Stimulated activated naive CD8-positive, alpha-beta T cell treated with anti-CD3 and anti-CD28 coated beads, Interleukin-15, Interleukin-2, amounts not matched to agents 100 U/mL and 50 U/mL, for 24 hours (primary cell): Measurements from ENCODE around the gene PDZD2.

Experiments used
- ATAC-seq: fragments of 150-1000 bp; cut with Tn5 transposase; one replicate; pipeline ENCODE4 v1.10.0; 2021
- DNase-seq: peaks from one replicate; pipeline ENCODE4 v3.0.0; 2021

The PDZD2 gene

GRCh38 chr5:31638345-31638744, 586 bp upstream of the PDZD2 start:
- DNase-seq: no peak
- ATAC-seq: no peak

- ATAC-seq: no peak
- DNase-seq: no peak
These were observed 815 bp downstream of the PDZD2 start for GRCh38 chr5:31639481-31640411.

- DNase-seq (no peak), ATAC-seq (no peak)
These were observed 1.6 kb downstream of the PDZD2 start for GRCh38 chr5:31640573-31640972.

GRCh38 chr5:31641059-31641458, 2.1 kb downstream of the PDZD2 start:
- DNase-seq: no peak
- ATAC-seq: no peak

GRCh38 chr5:31641575-31641974, 2.6 kb downstream of the PDZD2 start:
- no peak for DNase-seq
- ATAC-seq: no peak

GRCh38 chr5:31645420-31646081, 6.6 kb downstream of the PDZD2 start:
- no peak for DNase-seq
- no peak for ATAC-seq

GRCh38 chr5:31648326-31648725, 9.4 kb downstream of the PDZD2 start:
- ATAC-seq (no peak), DNase-seq (no peak)

GRCh38 chr5:31651241-31651640, 12.3 kb downstream of the PDZD2 start:
- ATAC-seq: no peak
- DNase-seq: no peak

GRCh38 chr5:31655491-31655890, 16.6 kb downstream of the PDZD2 start:
- DNase-seq (no peak), ATAC-seq (no peak)

- ATAC-seq: no peak
- no peak for DNase-seq
These were observed 17.9 kb downstream of the PDZD2 start for GRCh38 chr5:31656806-31657205.

- DNase-seq (no peak), ATAC-seq (no peak)
These were observed 18.5 kb downstream of the PDZD2 start for GRCh38 chr5:31657315-31657979.

GRCh38 chr5:31661257-31661656, 22.3 kb downstream of the PDZD2 start:
- ATAC-seq: no peak
- DNase-seq: no peak

- DNase-seq: no peak
- no peak for ATAC-seq
These were observed 24.6 kb downstream of the PDZD2 start for GRCh38 chr5:31663519-31663918.

GRCh38 chr5:31664566-31664965, 25.6 kb downstream of the PDZD2 start:
- no peak for ATAC-seq
- no peak for DNase-seq

- no peak for ATAC-seq
- no peak for DNase-seq
These were observed 32.4 kb downstream of the PDZD2 start for GRCh38 chr5:31671339-31671741.

- DNase-seq (no peak), ATAC-seq (no peak)
These were observed 35.5 kb downstream of the PDZD2 start for GRCh38 chr5:31674371-31674951.

GRCh38 chr5:31675472-31675871, 36.5 kb downstream of the PDZD2 start:
- ATAC-seq: no peak
- DNase-seq: no peak

- ATAC-seq (no peak), DNase-seq (no peak)
These were observed 39.2 kb downstream of the PDZD2 start for GRCh38 chr5:31678180-31678579.

GRCh38 chr5:31680528-31680927, 41.6 kb downstream of the PDZD2 start:
- ATAC-seq (no peak), DNase-seq (no peak)

- ATAC-seq (no peak), DNase-seq (no peak)
These were observed 43.1 kb downstream of the PDZD2 start for GRCh38 chr5:31682025-31682424.

- ATAC-seq (no peak), DNase-seq (no peak)
These were observed 43.9 kb downstream of the PDZD2 start for GRCh38 chr5:31682851-31683250.

- ATAC-seq: no peak
- no peak for DNase-seq
These were observed 49.7 kb downstream of the PDZD2 start for GRCh38 chr5:31688515-31689092.
